ELR (cell line): Measurements from ENCODE around the gene NEURL1.
"Not testable (repeated sequence)": the region's sequence is repeated elsewhere in the genome, so short reads cannot be mapped to it uniquely, and the experiment has no call there.

Experiments
- DNase-seq: peaks from one replicate; pipeline ENCODE4 v3.0.0-alpha.2; 2015; ENCODE audit warnings: low read depth

The NEURL1 gene

DNA sequence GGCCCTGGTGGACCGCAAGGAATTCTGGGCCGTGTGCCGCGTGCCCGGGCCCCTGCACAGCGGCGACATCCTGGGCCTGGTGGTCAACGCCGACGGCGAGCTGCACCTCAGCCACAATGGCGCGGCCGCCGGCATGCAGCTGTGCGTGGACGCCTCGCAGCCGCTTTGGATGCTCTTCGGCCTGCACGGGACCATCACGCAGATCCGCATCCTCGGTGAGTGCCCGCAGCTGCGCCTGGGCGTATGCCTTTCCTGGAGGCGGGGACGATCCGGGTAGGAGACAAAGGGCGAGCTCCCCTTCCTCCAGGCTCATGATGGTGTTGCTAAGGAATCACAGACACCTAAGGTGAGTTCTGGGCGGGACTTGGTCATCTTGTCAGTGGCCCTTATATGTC, 91.5 kb downstream of the NEURL1 start:
- no peak for DNase-seq

DNA sequence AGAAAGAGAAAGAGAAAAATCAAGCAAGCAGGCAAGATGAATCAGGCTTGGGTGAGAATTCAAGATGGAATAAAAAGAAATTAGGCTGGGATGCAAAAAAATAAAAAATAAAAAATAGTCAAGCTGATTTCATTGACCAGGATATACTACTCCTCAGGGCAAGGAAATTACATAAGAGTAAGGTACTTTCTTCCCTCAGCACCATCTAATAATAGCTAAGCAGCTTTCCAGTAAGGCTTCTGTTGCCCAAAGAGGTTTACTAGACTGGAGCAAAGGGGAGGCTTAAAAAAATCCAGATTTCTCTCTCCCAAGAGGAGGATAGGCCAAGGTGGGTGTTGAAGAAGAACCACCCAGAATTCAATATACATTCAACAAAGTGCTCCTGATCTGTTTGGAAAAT, 93.6 kb downstream of the NEURL1 start:
- no peak for DNase-seq

DNA sequence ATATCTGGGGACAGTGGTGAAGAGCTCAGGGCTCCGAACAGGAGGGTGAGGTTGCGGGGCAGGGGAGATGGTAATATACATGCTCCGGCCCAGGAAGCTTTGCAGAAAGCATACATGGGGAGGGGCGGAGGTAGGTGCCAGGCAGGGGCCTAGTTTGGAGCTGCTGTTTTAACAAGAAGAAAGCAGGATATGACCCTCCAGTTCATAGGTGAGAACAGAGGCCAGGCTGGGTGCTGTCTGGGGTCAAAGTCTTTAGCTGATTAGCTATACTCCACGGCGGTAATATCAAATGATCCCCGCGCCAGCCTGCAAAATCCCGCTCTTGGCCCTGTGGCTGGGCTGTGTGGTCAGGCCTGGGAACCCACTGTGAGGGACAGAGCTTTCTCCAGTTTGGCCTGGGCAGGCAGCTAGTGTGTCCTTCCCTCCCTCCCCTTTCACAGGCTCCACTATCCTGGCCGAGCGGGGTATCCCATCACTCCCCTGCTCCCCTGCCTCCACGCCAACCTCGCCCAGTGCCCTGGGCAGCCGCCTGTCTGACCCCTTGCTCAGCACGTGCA, 95.6 kb downstream of the NEURL1 start:
- DNase-seq = no peak

- no peak for DNase-seq
These were observed 96.6 kb downstream of the NEURL1 start for GRCh38 chr10:103590060-103590459.

DNA sequence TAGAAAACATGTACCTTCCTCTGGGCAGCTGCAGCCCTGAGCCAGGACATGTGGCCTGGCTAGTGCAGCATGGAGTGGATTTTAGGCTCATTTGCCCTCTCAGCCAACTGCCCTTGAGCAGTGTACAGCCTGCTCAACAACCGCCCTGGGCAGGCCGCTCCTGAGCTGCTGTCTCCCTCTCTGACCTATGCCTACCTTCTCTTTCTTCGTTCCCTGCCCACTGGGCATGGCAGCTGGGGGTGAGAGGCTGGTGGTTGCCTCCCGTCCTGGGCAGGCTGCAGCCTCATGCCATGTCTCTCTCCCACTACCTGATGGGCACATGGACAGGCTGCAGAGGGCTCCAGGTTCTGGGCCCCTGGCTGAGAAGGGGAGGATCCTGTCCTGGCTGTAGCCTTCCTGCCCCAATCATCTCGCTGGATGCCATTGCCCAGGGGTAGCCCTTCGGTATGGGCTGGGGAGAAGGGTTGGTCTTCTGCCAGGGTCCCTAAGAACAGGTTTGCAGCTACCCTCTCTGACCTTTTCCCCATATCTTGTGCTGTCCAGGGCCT, 97.3 kb downstream of the NEURL1 start:
- DNase-seq = no peak

DNA sequence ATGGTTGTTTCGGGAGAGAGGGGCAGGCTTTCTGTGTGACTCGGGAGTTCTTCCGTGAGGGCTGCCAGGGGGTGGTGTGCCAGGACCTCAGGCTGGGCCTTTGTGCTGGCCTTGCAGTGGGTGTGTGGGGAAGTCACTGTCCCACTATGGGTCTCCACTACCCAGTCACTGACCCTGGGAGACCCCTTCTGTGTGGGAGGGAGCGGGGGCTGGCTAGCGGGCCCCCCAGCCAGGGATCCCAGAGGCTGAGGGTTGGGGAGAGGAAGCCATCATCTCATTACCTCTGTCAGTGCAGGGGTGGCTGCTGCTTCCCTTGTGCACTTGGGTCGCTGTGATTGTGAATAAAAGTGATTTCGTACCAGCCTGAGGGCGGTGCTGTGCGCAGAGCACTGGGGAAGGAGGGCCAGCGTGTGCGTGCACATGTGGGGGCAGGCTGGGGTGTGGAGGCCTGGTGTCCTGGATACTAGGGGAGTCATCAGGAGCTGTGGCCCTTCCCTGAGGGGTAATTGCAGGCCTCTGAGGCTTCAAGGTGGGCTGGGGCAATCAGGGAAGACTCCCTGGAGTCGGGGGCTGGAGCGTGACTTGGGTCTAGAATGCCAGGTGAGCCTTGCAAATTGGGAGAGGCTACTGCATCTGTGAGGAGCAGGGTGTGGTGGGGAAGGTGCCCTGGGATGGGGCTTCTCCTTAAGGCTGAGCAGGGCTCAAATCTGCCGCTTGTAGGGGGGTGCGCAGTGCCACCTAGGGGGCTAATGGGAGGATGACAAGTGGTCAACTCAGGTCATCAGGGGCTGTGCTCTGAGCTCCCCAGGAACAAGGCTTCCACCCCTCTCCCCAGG, 98.9 kb downstream of the NEURL1 start:
- peak; percentile 66 for DNase-seq

GRCh38 chr10:103593022-103593570, 99.6 kb downstream of the NEURL1 start:
- DNase-seq = no peak

- DNase-seq = no peak
These were observed 102.6 kb downstream of the NEURL1 start for GRCh38 chr10:103595933-103596726.

- no peak for DNase-seq
These were observed 103.5 kb downstream of the NEURL1 start for GRCh38 chr10:103597003-103597402.

DNA sequence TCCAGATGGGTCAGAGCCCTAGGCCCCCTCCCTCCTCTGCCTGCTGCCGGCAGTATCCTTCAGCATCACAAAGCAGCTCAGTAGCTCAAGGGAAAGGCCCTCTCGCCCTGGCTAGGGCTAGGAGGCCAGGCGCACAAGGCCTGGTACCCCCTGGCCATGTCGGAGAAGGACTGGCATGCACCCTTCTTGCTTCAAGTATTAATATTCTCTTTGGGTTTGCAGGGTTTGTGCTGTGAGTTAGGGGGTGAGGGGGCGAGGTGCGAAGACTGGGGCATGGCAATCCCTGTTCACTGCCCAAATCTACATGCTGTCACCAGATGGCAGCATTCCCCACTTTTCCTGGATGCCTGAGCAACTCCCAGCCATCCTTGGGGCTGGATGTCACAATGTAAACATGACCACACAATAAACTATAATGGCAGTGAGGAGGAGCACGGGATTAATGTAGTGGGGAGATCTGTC, 105.2 kb downstream of the NEURL1 start:
- DNase-seq = peak; percentile 80

GRCh38 chr10:103599211-103599610, 105.7 kb downstream of the NEURL1 start:
- no peak for DNase-seq

- no peak for DNase-seq
These were observed 106.4 kb downstream of the NEURL1 start for GRCh38 chr10:103599907-103600306.

GRCh38 chr10:103600325-103600724, 106.8 kb downstream of the NEURL1 start:
- DNase-seq = no peak

- no peak for DNase-seq
These were observed 107.6 kb downstream of the NEURL1 start for GRCh38 chr10:103600956-103601569.

DNA sequence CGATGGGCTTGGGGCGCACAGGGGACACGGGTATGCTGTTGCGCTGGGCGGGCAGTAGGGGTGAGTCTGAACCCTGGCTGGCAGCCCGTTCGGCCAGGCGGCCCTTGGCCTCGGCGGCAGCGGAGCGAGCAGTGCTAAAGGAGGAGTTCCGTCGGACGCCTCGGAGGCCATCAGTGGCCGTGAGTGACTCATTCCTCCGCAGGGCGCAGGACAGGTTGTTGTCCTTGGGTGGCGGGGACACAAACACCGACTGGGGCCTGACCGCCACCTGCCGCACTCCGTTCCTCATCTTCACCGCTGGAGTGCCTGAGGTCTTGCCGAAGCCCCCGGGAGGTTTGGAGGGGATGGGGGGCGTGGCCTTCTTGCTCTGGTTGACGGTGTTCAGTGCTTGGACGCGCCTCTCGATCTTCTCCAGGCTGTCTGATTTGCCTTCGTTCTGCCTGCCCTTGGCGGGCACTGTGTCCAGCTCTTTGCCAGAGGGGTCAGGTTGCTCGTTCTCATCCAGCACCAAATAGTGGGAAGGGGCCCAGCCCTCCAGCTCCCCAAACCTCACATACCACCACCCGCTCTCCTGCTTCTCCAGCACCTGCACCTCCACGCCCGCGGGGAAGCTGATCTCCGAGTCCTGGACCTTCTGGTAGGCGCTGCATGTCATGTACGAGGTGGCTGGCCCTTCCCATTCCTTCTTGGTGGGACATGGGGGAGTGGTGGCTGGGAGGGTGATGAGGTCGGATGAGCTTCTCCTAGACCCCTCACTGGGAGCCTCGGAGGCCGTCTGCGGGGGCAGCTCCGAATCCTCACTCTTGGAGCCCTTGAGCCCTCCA, 108.7 kb downstream of the NEURL1 start:
- no peak for DNase-seq

- DNase-seq = no peak
These were observed 109.3 kb downstream of the NEURL1 start for GRCh38 chr10:103602852-103603155.

DNA sequence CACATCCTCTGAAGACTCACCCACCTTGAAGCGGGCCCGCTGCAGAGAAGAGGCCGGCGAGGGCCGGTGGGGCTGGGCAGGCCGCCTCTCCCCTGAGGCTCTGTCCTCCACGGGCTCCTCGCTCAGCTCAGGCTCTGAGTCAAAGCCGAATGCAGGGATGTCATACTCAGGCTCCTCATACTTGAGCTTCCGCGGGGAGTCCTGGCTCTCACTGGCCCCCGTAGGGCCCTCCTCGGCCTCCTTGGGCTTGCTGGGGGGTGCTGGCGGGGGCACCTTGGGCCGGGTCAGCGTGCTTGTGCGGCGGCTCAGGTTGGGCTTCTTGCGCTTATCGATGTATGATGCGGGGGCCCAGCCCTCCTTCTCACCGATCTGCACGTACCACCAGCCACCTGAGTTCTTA, 109.9 kb downstream of the NEURL1 start:
- no peak for DNase-seq

- peak; percentile 63 for DNase-seq
These were observed 112.0 kb downstream of the NEURL1 start for GRCh38 chr10:103605359-103606096.

DNA sequence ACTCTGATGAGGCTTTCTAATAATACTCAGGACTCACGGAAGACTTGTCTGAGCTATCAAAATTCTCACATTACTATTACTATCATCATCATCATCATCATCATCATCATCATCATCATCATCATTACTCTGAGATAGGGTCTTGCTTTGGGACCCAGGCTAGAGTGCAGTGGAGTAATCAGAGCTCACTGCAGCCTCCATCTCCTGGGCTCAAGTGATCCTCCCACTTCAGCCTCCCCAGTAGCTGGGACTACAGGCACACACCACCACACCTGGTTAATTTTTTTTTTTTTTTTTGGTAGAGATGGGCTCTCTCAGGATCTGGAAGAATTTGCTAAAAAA, 112.6 kb downstream of the NEURL1 start:
- not testable (repeated sequence) for DNase-seq

DNA sequence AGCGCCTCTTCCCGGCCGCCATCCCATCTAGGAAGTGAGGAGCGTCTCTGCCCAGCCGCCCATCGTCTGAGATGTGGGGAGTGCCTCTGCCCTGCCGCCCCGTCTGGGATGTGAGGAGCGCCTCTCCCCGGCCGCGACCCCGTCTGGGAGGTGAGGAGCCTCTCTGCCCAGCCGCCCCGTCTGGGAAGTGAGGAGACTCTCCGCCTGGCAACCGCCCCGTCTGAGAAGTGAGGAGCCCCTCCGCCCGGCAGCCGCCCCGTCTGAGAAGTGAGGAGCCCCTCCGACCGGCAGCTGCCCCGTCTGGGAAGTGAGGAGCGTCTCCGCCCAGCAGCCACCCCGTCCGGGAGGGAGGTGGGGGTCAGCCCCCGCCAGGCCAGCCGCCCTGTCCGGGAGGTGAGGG, 113.5 kb downstream of the NEURL1 start:
- not testable (repeated sequence) for DNase-seq
